HG03066 (cell line): Measurements from ENCODE around the gene TRIM66.

Experiments used
- ATAC-seq: cut with Tn5 transposase; IDR thresholded peaks from one replicate; pipeline ENCODE4 v1.9.1; 2021; ENCODE audit warnings: low read depth; ENCODE audit not compliant: unreplicated experiment

The TRIM66 gene

DNA sequence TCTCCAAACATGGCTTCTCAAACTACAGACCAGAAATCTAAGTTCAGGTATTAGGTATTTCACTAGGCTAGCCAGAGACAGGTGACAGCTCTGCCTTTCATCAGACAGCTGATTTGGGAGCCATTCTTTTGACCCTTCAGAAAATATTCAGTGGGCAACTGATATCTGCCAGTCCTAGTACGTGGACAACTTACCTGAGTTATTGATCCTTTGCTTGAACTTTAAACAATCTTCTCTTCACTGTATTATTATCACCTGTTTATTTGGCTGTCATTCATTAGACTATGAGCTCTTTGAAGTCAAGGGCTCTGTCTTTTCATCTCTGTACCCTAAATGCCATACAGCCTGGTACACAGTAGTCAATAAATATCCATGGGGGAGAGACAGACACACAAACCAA lies 17.2 kb downstream of the TRIM66 start:
- ATAC-seq, result no peak

DNA sequence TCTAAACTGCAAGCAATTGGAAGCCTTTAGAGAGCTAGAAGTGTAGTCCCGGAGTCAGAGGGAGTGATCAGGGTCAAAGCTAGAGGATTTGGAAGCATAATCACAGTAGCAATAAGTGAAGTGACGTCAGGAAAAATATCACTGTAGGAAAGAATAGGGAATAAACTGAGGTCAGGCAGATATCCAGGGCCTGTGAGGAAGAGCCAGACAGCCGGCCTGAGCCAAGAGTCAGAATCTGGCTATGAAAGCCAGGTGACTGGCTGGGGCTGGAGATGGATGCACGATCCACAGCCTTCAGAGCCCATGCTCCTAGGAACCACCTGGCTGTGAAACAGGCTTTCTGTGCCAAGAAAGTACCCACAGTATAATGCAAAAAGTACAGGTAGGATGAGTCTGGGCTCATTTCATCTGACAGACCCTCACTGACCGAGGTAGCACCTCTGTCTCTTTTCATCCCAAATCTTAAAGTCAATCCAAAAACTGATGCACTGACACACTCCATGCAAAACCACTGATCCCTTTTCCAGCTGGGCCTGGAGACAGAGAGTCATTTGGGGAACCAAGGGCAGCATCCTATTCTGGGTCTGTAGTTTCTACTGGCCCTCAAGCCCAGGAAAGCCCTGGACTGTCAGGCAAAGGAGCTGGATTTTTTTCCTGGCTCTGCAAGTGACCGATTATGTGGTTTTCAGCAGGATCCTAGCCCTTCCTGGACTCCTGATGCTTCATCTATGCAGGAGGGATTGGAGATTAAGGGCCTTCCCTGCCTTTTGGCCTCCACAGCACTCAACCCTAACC lies 21.3 kb downstream of the TRIM66 start:
- no peak for ATAC-seq

DNA sequence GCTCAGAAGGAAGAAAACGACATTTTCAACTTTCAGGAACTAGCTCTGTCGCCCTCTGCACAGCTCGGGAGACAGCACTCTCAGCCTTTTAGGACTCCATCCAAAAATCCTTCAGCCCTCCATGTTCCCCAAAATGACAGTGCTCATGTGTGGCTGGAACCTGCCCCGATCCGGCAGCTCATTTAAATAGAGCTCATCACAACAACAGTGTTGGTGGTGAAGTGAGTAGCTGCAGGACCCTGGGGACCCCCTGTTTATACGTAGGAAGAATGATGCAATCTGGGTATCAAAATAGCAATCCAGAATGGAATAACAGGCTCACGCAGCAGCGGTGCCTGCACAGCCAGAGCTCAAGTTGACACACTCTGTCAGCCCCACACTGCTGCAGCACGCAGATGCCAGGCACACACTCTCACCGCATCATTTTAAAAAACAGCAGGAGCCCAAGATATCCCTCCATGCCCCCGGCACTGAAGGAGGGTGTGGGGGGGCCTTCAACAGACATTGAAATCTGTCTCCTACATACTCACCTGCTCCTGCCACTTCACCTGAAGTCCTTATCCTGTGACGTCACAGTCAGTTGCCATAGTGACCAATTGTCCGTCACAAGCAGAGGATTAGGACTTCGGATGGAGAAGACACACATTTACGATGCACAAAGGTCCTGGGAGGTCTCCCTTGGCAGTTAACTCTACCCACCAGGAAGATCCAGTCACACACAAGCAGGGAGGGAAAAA lies 24.0 kb downstream of the TRIM66 start:
- no peak for ATAC-seq

DNA sequence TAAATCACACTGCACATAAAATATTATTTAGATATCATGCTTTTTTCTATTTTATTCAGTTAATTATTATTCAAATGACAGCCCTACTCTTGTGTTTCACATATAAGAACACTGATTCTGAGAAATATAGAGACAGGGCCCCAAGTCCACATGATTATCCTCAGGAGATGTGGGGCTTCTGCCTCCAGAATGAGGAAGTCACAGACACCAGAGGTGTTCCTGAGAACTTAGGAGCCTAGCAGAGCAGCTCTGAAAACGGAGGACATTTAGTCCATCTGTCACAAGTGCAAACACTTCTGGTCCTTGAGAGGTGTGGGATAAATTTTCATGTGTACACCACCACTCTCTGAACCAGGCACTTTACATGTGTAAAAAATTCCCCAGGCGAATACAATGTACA lies 26.2 kb downstream of the TRIM66 start:
- no peak for ATAC-seq

DNA sequence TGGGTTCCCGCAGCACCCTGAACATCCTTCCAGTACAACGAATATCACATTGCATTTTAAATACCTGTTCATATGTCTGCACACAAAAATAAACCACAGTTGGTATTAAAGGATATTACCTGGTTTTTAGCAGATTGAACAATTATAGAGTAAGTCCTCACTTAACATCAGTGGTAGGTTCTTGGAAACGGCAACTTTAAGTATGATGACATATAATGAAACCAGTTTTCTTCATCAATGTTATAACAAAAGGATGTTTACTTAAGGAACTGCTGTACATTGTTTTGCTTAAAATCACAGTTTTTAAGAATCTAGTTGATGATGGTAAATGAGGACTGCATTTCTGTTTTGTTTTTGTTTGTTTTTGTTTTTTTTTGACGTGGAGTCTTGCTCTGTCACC lies 28.0 kb downstream of the TRIM66 start:
- ATAC-seq, result no peak

DNA sequence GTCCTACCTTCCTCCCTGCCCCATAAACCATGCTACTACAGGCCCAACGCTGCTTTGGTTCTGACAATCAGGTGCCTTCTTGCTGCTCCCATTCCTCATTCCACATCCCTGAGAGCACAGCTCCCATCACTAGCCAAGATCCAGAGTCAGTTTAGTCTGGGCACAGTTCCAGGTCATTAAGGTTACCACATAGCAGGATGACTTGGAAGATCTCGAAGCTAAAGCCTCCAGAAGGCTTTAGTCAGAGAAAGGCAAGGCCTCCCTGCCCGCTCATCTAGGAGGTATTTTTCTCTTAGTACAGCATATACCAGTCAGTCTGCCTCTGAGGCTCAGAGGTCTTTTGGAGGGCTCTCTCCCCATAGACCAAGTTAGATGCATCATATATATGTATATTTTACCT lies 30.3 kb downstream of the TRIM66 start:
- no peak for ATAC-seq

DNA sequence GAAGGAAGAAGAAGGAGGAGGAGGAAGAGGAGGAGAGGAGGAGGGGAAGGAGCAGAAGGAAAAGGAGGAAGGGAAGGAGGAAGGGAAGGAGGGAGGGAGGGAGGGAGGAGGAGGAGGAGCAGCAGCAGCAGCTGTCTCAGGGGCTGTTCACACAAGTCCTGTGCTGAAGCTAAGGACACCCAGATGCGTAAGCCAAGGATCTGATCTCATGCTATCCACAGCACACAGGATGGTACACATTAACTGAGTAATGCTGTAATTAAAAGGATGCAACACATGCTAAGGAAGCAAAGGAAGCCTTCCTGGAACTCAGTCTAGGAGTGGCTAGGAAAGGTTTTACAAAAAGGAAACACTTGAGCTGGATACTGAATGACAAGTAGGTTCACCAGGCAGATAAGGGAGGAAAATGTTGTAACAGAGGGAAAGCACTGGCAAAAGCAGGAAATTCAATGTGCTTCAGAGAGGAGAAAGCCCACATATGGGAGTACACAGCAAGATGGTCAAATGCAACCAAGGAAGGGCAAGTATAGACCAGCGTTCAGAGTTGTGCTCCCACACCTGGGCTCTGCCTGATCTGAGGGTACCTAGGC lies 32.0 kb downstream of the TRIM66 start:
- ATAC-seq, result no peak

DNA sequence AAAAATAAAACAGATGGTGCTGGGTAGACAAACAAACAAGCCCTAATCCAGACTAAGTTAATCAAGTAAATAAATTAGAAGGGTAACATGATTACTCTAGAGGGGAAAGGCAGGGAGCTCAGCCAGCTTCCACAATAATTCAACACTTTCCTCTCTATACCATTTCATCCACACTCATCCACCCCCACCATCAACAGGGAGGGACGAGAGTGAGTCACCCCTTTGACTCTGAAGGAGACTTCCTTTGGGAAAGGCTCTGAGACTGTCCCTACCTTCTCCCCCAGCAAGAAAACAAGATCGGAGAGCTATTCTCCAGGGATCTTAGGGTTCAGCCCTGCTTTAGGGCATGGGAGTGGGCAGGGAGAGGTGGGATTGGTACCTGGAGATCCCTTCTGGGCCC lies 33.1 kb downstream of the TRIM66 start:
- ATAC-seq, result no peak

DNA sequence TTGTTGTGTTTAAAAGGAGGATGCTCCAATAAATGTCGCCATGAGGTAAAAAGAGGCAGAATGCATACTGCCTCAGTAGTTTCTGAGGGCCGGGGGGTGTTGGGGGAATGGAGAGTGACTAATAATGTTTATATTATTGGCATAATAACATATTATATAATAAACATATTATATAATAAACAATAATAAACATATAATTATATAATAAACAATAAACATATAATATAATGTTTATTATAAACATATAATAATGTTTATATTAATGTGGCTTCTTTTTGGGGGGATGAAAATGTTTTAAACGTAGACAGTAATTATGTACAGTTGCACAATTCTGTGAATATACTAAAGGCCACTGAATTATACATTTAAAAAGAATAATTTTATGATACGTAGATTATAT lies 35.6 kb downstream of the TRIM66 start:
- no peak for ATAC-seq

DNA sequence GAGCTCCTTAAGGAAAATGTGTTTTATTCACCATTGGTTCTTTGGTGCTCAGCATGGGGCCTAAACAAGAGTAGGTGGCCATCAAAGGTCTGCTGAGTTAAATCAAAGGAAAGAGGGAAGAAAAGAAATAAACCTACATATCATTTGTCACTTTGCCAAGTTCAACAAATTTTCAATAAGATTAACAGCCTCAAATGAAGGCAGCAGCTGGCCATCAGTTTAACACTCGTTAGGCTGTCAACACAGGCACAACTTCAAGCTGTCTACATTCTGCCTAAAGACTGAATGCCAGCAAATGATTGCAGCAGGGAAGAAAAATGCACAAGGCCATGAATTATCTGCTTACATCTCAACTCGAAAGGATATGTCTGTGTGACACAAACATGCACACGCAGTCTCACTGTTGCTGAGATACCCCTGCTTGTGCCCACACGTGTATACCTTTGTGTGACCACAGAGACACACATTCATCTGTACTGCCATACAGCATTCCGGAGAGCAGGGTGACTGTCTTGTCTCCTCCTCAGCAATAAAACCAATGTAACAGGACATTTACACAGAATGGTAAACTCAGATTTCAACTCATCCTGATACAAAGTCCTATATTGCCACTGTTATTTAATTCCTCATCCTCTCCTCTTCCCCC lies 40.1 kb downstream of the TRIM66 start:
- ATAC-seq, result no peak

DNA sequence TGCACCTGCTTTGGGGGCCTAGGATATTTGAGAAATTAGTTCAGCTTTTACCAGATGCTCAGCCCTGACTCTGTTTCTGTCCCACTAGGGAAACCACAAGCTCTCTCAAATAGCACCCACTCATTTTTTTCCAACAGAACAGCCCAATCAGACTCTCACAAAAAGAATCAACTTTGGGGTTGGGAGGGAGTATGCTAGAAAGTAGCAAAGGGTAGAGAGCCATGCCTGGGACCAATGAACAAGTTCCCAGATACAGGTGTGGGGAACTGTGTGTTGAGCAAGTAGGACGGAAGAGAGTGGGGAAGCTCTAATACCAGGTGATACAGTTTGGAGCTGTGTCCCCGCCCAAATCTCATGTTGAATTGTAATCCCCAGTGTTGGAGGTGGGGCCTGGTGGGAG lies 41.1 kb downstream of the TRIM66 start:
- ATAC-seq, result no peak

DNA sequence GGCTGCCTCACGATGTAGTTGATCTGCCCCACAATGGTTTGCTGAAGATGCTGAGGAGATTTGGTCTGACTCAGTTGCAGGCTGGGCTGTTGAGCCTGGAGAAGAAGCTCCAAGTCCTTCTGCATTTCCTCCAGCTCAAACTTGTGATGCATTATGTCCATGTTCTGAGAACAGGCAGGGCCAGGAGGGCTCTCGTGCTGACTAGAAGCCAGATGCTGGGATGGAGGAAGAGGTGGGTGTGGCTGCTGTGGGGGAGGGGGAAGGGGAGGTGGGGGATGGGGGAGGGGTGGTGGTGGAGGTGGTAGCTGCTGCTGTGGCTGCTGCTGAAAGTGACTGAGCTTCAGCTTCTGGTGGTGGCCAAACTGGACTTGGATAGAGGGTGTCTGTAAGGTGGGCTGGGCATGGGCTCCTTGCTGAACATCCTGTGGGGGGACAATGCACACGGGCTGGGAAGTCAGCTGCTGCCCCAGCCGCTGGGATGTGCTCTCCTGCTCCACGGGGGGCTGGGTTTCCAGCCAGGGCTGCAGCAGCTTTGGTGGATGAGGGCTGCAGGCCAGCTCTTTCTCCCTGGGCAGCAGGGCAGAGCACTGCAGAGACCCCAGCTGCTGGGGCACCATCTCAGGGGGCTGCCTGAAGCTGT lies 42.1 kb downstream of the TRIM66 start:
- ATAC-seq, result no peak

DNA sequence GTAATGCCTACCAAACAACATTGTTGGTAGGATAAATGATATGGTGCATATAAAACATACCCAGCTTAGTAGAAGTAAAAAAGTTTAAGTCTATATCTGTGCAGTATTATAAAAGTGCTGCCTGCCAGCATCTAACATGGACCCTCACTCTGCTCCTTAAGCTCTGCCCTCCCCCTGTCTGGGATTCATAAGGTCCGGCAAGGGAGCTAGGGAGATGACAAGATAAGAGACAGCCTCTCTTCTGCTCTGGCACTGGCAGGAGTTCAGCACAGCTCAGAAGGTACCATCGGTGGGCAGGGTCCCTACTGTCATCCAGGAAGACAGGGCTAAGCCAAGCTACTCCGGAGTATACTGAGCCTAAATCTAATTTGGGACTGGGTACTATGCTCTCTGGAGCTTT lies 42.8 kb downstream of the TRIM66 start:
- no peak for ATAC-seq

DNA sequence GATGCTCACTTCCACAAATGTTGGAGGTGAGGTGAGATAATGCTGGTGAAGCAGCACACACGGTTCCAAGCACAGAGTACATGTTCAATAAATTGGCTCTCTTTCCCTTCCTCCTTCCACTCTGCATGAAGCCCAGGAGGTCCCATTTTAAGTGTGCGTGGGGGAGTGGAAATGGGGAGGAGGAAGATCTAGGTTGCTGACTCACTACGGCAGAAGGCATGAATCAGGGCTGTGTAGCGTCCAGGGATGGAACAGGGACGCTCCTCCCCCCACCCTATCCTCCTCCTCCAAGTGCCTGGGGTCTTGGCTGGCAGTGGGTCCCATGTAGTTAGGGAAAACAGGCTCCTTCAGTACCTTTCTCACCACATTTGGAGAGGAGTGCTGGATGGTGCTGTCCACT lies 44.2 kb downstream of the TRIM66 start:
- no peak for ATAC-seq

DNA sequence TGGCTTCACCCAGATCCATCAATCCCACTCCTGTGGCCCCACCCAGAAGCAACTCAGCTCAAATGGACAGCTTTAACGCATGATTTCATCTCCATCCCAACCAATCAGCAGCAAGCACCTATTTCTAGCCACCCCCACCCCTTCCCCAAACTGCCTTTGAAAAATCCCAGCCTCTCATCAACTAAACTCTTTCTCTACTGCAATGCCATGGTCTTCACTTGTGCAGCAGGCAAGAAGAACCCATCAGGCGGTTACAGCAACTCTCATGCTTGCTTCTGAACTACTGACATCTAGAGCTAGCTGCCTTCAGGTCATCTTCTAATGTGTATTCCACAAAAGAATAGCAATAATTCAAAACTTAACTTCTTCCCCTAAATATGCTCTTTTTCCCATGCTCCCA lies 46.3 kb downstream of the TRIM66 start:
- ATAC-seq, result no peak

DNA sequence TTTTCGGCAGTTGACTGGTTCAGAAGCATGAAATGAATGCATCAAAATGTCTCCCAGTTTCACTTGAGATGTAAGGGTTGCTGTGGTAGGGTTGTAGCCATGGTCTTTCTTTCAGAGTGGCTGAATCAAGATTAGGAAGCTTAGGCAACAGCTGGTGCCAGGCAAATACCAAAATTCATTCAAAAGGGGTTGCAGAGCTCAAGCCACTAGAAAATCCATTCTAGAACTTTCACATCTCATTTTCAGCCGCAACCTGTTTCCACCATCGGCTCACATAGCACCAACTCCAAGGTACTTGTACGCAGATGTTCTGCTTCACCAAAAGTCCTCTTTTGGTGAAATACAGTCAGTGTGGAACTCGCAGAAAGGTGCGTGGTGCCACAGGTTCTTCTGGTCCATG lies 48.0 kb downstream of the TRIM66 start:
- no peak for ATAC-seq

DNA sequence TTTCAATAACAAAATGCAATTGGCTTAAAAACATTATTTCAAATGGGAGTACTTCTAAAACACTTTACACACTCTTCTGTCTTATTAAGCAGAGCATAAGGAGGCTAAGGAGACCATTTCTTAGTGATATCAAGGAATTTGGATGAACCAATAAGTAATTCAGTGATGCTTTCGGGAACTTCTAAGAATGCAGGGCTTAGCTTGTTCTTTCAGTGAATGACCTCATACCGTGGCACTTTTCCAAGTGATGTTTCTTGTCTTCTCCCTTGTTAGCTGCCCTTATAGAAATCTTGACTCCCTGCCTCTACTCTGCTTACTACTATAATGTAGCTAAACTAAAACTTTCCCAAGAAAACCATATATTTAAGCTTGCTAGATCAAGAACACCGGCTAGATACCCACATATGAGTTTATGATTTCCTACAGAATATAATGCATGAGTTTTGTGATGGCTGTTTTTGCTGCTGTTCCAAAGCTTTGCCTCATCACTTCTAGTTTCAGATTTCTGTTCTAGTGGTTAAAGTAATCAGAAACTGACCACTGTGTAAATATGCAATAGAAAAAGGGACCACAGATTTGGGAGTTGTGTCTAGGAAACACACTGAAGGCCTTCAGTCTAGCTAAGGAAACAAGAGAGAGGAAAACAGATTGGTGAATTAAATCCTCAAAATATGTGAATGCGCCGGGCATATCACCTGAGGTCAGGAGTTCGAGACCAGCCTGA lies 50.9 kb downstream of the TRIM66 start:
- no peak for ATAC-seq

DNA sequence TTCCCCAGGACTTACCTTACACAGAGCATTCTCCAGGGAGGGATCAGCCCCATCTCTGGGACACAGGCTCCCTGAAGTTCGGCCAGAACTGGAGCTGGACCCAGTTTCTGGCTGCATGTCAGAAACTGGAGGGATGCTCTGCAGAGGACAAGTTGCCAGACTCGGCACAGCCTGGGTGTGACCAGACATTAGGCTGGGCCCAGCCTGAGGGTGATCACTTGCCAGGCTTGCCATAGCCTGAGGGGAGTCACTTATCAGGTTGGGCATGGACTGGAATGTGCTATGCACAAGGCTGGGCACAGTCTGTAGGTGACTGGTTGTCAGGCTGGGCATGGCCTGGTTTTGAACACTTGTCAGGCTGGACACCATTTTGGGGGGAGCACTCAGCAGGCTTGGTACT lies 57.8 kb downstream of the TRIM66 start:
- ATAC-seq, result no peak

DNA sequence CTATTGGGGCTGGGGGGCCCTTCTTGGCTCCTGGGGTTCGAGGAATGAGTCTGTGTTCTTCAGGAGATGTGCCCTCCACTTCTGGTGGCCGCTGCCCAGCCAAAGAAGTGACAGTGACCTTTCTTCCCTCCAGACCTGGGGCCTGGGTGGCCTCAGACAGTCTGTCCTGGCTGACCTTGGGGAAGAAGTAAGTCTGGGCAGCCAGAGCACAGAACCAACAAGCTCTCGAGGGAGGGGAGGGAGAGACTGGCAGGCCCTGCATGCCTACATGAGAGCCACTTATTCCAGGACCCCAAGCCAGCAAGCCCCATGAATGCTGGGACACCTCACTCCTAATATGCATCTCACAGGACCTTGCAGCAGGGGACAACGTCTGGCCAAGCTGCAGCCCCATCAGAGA lies 61.3 kb downstream of the TRIM66 start:
- no peak for ATAC-seq

DNA sequence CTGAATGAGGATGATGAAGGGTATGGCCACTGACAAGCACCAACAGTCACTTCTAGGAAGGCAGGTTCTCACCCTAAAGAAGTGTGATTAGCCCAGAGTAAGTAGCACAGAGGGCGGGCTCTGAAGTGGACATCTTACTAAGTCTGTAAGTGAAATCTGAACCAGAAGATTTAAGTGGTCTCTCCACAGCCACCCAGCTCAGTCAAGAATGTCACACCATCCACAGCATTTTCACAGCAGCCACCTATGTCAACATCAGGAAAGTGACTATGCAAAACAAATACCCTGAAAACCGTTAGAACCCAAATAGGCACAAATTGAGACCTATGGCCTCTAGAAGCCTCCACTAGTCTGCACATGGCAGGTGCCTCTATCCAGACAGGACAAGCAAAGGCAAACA lies 65.4 kb downstream of the TRIM66 start:
- no peak for ATAC-seq
